Neural cell (in vitro differentiated cells): Measurements from ENCODE around the gene ARL8A.

Source experiments
- CTCF ChIP-seq: fragments of 450-650 bp; IDR thresholded peaks from 2 replicates; pipeline ENCODE4 v1.5.1; 2014; ENCODE audit warnings: antibody characterized with exemption, mild to moderate bottlenecking, moderate library complexity; ENCODE audit not compliant: poor library complexity, severe bottlenecking
- EP300 ChIP-seq: fragments of 450-650 bp; conservative IDR thresholded peaks from 2 replicates; pipeline ENCODE4 v1.6.1; 2014; ENCODE audit warnings: antibody characterized with exemption, mild to moderate bottlenecking, moderate library complexity; ENCODE audit not compliant: poor library complexity, severe bottlenecking
- EZH2 ChIP-seq: fragments of 200-600, 300-800 bp; shearing (Covaris generic), sonication (generic); IDR thresholded peaks from 2 replicates; pipeline ENCODE4 v1.6.1; 2014; ENCODE audit warnings: antibody characterized with exemption, low read length, borderline replicate concordance, mild to moderate bottlenecking; ENCODE audit not compliant: insufficient read depth, poor library complexity, severe bottlenecking
- MXI1 ChIP-seq: fragments of 450-650 bp; conservative IDR thresholded peaks from 2 replicates; pipeline ENCODE4 v1.6.1; 2014; ENCODE audit warnings: antibody characterized with exemption, mild to moderate bottlenecking; ENCODE audit not compliant: poor library complexity, severe bottlenecking
- POLR2AphosphoS5 ChIP-seq: IDR thresholded peaks from 2 replicates; pipeline ENCODE4 v1.6.1; 2012
- RAD21 ChIP-seq: fragments of 450-650 bp; conservative IDR thresholded peaks from 2 replicates; pipeline ENCODE4 v1.6.1; 2014; ENCODE audit warnings: antibody characterized with exemption, mild to moderate bottlenecking, moderate library complexity
- REST ChIP-seq: IDR thresholded peaks from 2 replicates; pipeline ENCODE4 v1.6.1; 2012; ENCODE audit warnings: borderline replicate concordance
- TAF1 ChIP-seq: IDR thresholded peaks from 2 replicates; pipeline ENCODE4 v1.6.1; 2012; ENCODE audit warnings: low read depth

- TF ChIP-seq CTCF (no peak), POLR2AphosphoS5 (no peak), RAD21 (no peak), EP300 (no peak), TAF1 (no peak), REST (no peak), EZH2 (no peak), MXI1 (no peak)
Observed at GRCh38 chr1:202154148-202154765, 9.7 kb upstream of the ARL8A start.
